ENCODE data around the gene NPHS1. TPM values are rescaled to one million over a fixed set of nuclear protein-coding genes. Genes with fewer than 3 reads are reported as not detected.

NPHS1 gene
- total and polyA plus RNA-seq, 2 of the 8 experiments (the other 6 are each of a cell fraction or from before 2014, with no cell fraction given), result 1.3 to 1.4 TPM

GRCh38 chr19:35868172-35868822, 16.0 kb upstream of the NPHS1 start, which contains the start of gene APLP1 (continued):
- TF ChIP-seq POLR2A (IDR thresholded peaks at IDR 0.05; ENCODE audit: control extremely low read depth in 1 of 2, low read depth in 2 of 2, low read length in 2 of 2) (no peak), JUND (IDR thresholded peaks at IDR 0.05; ENCODE audit: low read length) (no peak), MAX (IDR thresholded peaks at IDR 0.05) (no peak), CHD2 (IDR thresholded peaks at IDR 0.05; ENCODE audit: low read length) (no peak)
